Astrocyte (in vitro differentiated cells and primary cell): ENCODE data around the gene THSD7B. TPM values are rescaled to one million over a fixed set of nuclear protein-coding genes. Genes with fewer than 3 reads are reported as not detected.

ENCODE experiments used
- DNase-seq: peaks from one replicate; pipeline ENCODE4 v3.0.0-alpha.2; 2010; ENCODE audit warnings: low read depth
- FAIRE-seq: peaks from 2 replicates; lab custom pipeline; 2011; peaks lifted over from hg19 to GRCh38; lab: Jason Lieb, UNC
- H2AFZ ChIP-seq: 2 replicates; pipeline ENCODE4 v1.6.0; 2012; ENCODE audit warnings: low read depth, low read length, inconsistent platforms
- H3K27ac ChIP-seq: 2 replicates; pipeline ENCODE4 v1.5.1; 2011; ENCODE audit warnings: low read depth, low read length, inconsistent platforms
- H3K27me3 ChIP-seq: 2 replicates; pipeline ENCODE4 v1.6.0; 2011; ENCODE audit warnings: low read length, inconsistent platforms; ENCODE audit not compliant: insufficient read depth
- H3K36me3 ChIP-seq: 2 replicates; pipeline ENCODE4 v1.5.1; 2011; ENCODE audit warnings: low read length, inconsistent platforms; ENCODE audit not compliant: insufficient read depth
- H3K4me1 ChIP-seq: 2 replicates; pipeline ENCODE4 v1.5.1; 2011; ENCODE audit warnings: low read length, inconsistent platforms; ENCODE audit not compliant: insufficient read depth
- H3K4me2 ChIP-seq: 2 replicates; pipeline ENCODE4 v1.6.0; 2012; ENCODE audit warnings: low read length, inconsistent platforms
- H3K4me3 ChIP-seq: 2 replicates; pipeline ENCODE4 v1.5.1; 2011; ENCODE audit warnings: low read depth, mild to moderate bottlenecking, low read length, inconsistent platforms; ENCODE audit not compliant: insufficient read depth
- H3K79me2 ChIP-seq: 2 replicates; pipeline ENCODE4 v1.6.0; 2012; ENCODE audit warnings: mild to moderate bottlenecking, low read length, inconsistent platforms; ENCODE audit not compliant: insufficient read depth
- H3K9ac ChIP-seq: 2 replicates; pipeline ENCODE4 v1.6.0; 2012; ENCODE audit warnings: mild to moderate bottlenecking, low read length, inconsistent platforms
- H3K9me3 ChIP-seq: 2 replicates; pipeline ENCODE4 v1.5.1; 2012; ENCODE audit warnings: low read depth, mild to moderate bottlenecking, low read length, inconsistent platforms; ENCODE audit not compliant: insufficient read depth
- H4K20me1 ChIP-seq: 2 replicates; pipeline ENCODE4 v1.6.0; 2012; ENCODE audit warnings: low read length, inconsistent platforms; ENCODE audit not compliant: insufficient read depth
- H3K27ac Mint-ChIP-seq: one replicate; pipeline ENCODE4 v1.8.0; 2021; ENCODE audit warnings: mild to moderate bottlenecking, mixed read lengths; ENCODE audit not compliant: unreplicated experiment
- H3K27me3 Mint-ChIP-seq: one replicate; pipeline ENCODE4 v1.8.0; 2021; ENCODE audit warnings: low read depth, mixed read lengths; ENCODE audit not compliant: unreplicated experiment
- H3K36me3 Mint-ChIP-seq: one replicate; pipeline ENCODE4 v1.8.0; 2021; ENCODE audit warnings: low read depth, mixed read lengths; ENCODE audit not compliant: unreplicated experiment
- H3K4me1 Mint-ChIP-seq: one replicate; pipeline ENCODE4 v1.8.0; 2021; ENCODE audit warnings: low read depth, mixed read lengths; ENCODE audit not compliant: unreplicated experiment
- H3K4me3 Mint-ChIP-seq: one replicate; pipeline ENCODE4 v1.8.0; 2021; ENCODE audit warnings: mild to moderate bottlenecking, moderate library complexity, mixed read lengths; ENCODE audit not compliant: unreplicated experiment
- H3K9me3 Mint-ChIP-seq: one replicate; pipeline ENCODE4 v1.8.0; 2021; ENCODE audit warnings: mild to moderate bottlenecking, mixed read lengths; ENCODE audit not compliant: unreplicated experiment
- CTCF ChIP-seq: IDR thresholded peaks from 2 replicates; pipeline ENCODE4 v1.5.1; 2011; ENCODE audit warnings: low read depth, mild to moderate bottlenecking, inconsistent platforms, low read length, moderate library complexity; ENCODE audit not compliant: insufficient read depth
- EZH2 ChIP-seq: IDR thresholded peaks from 2 replicates; pipeline ENCODE4 v1.6.1; 2012; ENCODE audit warnings: mild to moderate bottlenecking, low read length, inconsistent platforms; ENCODE audit not compliant: insufficient read depth
- total RNA-seq: library from RNA; stranded (reverse); gene quantifications from 2 replicates; pipeline ENCODE4 v1.2.1, GENCODE V29; 2021

The THSD7B gene
- total RNA-seq, 1 donor from 2014 or later: 0.18 TPM

GRCh38 chr2:136828162-136828561, 62.8 kb downstream of the THSD7B start:
- H3K4me3 ChIP-seq: no peak overlapping the region
- no peak overlapping the region for H3K27ac ChIP-seq
- no peaks in the 10 kb centered on the region for H3K9me3 ChIP-seq
- no peaks in the 10 kb centered on the region for H3K36me3 ChIP-seq
- Mint-ChIP-seq H3K9me3 (no peaks in the 10 kb centered on the region), H3K36me3 (no peaks in the 10 kb centered on the region), H3K27me3 (no peaks in the 10 kb centered on the region), H3K27ac (no peak overlapping the region), H3K4me3 (no peak overlapping the region), H3K4me1 (no peaks in the 10 kb centered on the region)
- H3K79me2 ChIP-seq: no peaks in the 10 kb centered on the region
- H3K9ac ChIP-seq: no peak overlapping the region
- TF ChIP-seq CTCF (no peak), EZH2 (no peak)
- H3K27me3 ChIP-seq: no peaks in the 10 kb centered on the region
- FAIRE-seq (no peak), DNase-seq (no peak)
- no peak overlapping the region for H3K4me2 ChIP-seq
- H3K4me1 ChIP-seq: no peaks in the 10 kb centered on the region
- no peaks in the 10 kb centered on the region for H4K20me1 ChIP-seq
- H2AFZ ChIP-seq: no peak overlapping the region

DNA sequence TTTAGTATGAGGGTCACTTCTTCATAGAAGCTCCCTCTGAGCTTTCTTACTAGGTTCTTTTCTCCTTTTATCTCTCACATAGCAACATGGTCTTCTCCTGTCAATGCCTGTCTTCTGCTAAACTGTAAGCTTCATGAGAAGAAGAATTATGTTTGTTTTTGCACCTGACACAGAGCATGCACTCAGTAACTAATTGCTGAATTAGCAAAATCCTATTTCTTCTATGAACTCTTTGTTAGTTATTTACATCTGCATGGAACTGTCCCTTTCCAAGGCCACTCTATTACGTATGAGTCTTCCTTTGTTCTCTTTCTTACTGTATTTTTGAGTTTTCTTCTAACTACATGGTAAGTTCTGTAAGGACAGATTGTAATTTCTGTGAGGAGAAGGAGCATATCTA, 63.4 kb downstream of the THSD7B start:
- TF ChIP-seq EZH2 (no peak), CTCF (no peak)

GRCh38 chr2:136844546-136844945, 79.2 kb downstream of the THSD7B start:
- Mint-ChIP-seq H3K27me3 (no peaks in the 10 kb centered on the region), H3K27ac (no peak overlapping the region), H3K4me3 (no peak overlapping the region), H3K9me3 (no peaks in the 10 kb centered on the region), H3K36me3 (no peaks in the 10 kb centered on the region), H3K4me1 (no peaks in the 10 kb centered on the region)
- Histone ChIP-seq H3K79me2 (no peaks in the 10 kb centered on the region), H3K9ac (no peak overlapping the region), H3K4me2 (no peak overlapping the region), H3K27ac (no peak overlapping the region), H4K20me1 (no peaks in the 10 kb centered on the region), H3K27me3 (no peaks in the 10 kb centered on the region), H3K4me3 (no peak overlapping the region), H3K9me3 (no peaks in the 10 kb centered on the region), H2AFZ (no peak overlapping the region), H3K4me1 (no peaks in the 10 kb centered on the region), H3K36me3 (no peaks in the 10 kb centered on the region)
- DNase-seq: no peak
- TF ChIP-seq EZH2 (no peak), CTCF (no peak)
- FAIRE-seq: no peak

More for the DNA sequence above, 63.4 kb downstream of the THSD7B start:
- Mint-ChIP-seq H3K4me1 (no peaks in the 10 kb centered on the region), H3K27ac (no peak overlapping the region), H3K4me3 (no peak overlapping the region), H3K9me3 (no peaks in the 10 kb centered on the region), H3K36me3 (no peaks in the 10 kb centered on the region), H3K27me3 (no peaks in the 10 kb centered on the region)
- H4K20me1 ChIP-seq: no peaks in the 10 kb centered on the region
- no peaks in the 10 kb centered on the region for H3K9me3 ChIP-seq
- H3K27ac ChIP-seq: no peak overlapping the region
- H3K4me1 ChIP-seq: no peaks in the 10 kb centered on the region
- no peaks in the 10 kb centered on the region for H3K27me3 ChIP-seq
- no peak for FAIRE-seq
- H2AFZ ChIP-seq: no peak overlapping the region
- H3K36me3 ChIP-seq: no peaks in the 10 kb centered on the region
- no peaks in the 10 kb centered on the region for H3K79me2 ChIP-seq
- no peak for DNase-seq
- no peak overlapping the region for H3K9ac ChIP-seq
- no peak overlapping the region for H3K4me2 ChIP-seq
- no peak overlapping the region for H3K4me3 ChIP-seq
